ENCODE data around the gene ARHGAP26. TPM values are rescaled to one million over a fixed set of nuclear protein-coding genes. Genes with fewer than 3 reads are reported as not detected.

Gene ARHGAP26
- polyA plus RNA-seq, 1 donor from 2014 or later = 0.83 TPM

GRCh38 chr5:143113461-143113860, 343.3 kb downstream of the ARHGAP26 start:
- Histone ChIP-seq H3K27me3 (ENCODE audit: insufficient read depth, low read depth, low read length) (no peaks in the 10 kb centered on the region), H3K9me2 (ENCODE audit: insufficient read depth, low read length) (no peaks in the 10 kb centered on the region), H3K9me3 (ENCODE audit: low read length) (no peaks in the 10 kb centered on the region), H4K20me1 (ENCODE audit: insufficient read depth) (no peaks in the 10 kb centered on the region), H2AFZ (ENCODE audit: low read depth, low read length) (no peak overlapping the region), H3K4me2 (ENCODE audit: low read length) (no peak overlapping the region), H3K4me3 (ENCODE audit: low read length) (no peak overlapping the region), H3K27ac (ENCODE audit: low read length) (no peak overlapping the region), H3K36me3 (ENCODE audit: insufficient read depth, low read length) (no peaks in the 10 kb centered on the region), H3K79me2 (replicated peaks; ENCODE audit: insufficient read depth, low read length) (no peaks in the 10 kb centered on the region), H3K9ac (ENCODE audit: low read length) (no peak overlapping the region), H3F3A (ENCODE audit: insufficient read depth, low read length, poor library complexity, severe bottlenecking) (no peaks in the 10 kb centered on the region)
- TF ChIP-seq EZH2 (IDR thresholded peaks at IDR 0.05; ENCODE audit: borderline replicate concordance, insufficient read depth, low read length, poor library complexity, severe bottlenecking) = no peak
- TF ChIP-seq EP300 (conservative IDR thresholded peaks at IDR 0.05; ENCODE audit: poor library complexity, severe bottlenecking) = no peak
- no peak for TF ChIP-seq RAD21 (conservative IDR thresholded peaks at IDR 0.05)
- TF ChIP-seq POLR2AphosphoS5 (IDR thresholded peaks at IDR 0.05) = no peak
- TF ChIP-seq, protein P1, sequence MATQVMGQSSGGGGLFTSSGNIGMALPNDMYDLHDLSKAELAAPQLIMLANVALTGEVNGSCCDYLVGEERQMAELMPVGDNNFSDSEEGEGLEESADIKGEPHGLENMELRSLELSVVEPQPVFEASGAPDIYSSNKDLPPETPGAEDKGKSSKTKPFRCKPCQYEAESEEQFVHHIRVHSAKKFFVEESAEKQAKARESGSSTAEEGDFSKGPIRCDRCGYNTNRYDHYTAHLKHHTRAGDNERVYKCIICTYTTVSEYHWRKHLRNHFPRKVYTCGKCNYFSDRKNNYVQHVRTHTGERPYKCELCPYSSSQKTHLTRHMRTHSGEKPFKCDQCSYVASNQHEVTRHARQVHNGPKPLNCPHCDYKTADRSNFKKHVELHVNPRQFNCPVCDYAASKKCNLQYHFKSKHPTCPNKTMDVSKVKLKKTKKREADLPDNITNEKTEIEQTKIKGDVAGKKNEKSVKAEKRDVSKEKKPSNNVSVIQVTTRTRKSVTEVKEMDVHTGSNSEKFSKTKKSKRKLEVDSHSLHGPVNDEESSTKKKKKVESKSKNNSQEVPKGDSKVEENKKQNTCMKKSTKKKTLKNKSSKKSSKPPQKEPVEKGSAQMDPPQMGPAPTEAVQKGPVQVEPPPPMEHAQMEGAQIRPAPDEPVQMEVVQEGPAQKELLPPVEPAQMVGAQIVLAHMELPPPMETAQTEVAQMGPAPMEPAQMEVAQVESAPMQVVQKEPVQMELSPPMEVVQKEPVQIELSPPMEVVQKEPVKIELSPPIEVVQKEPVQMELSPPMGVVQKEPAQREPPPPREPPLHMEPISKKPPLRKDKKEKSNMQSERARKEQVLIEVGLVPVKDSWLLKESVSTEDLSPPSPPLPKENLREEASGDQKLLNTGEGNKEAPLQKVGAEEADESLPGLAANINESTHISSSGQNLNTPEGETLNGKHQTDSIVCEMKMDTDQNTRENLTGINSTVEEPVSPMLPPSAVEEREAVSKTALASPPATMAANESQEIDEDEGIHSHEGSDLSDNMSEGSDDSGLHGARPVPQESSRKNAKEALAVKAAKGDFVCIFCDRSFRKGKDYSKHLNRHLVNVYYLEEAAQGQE (IDR thresholded peaks at IDR 0.05; ENCODE audit: borderline replicate concordance) = no peak
- no peak for TF ChIP-seq SMC3 (conservative IDR thresholded peaks at IDR 0.05; ENCODE audit: poor library complexity)

GRCh38 chr5:143114481-143114880, 344.3 kb downstream of the ARHGAP26 start:
- H3K4me3 ChIP-seq (ENCODE audit: low read length) = no peak overlapping the region
- H3K9me2 ChIP-seq (ENCODE audit: insufficient read depth, low read length) = no peaks in the 10 kb centered on the region
- no peaks in the 10 kb centered on the region for H4K20me1 ChIP-seq (ENCODE audit: insufficient read depth)
- H3K27me3 ChIP-seq (ENCODE audit: insufficient read depth, low read depth, low read length) = no peaks in the 10 kb centered on the region
- H3K4me2 ChIP-seq (ENCODE audit: low read length) = no peak overlapping the region
- no peak for TF ChIP-seq CTCF (IDR thresholded peaks at IDR 0.05; ENCODE audit: poor library complexity, severe bottlenecking)
- no peak overlapping the region for H3K9ac ChIP-seq (ENCODE audit: low read length)
- H3K27ac ChIP-seq (ENCODE audit: low read length) = no peak overlapping the region
- H3F3A ChIP-seq (ENCODE audit: insufficient read depth, low read length, poor library complexity, severe bottlenecking) = no peaks in the 10 kb centered on the region
- no peak overlapping the region for H2AFZ ChIP-seq (ENCODE audit: low read depth, low read length)
- H3K36me3 ChIP-seq (ENCODE audit: insufficient read depth, low read length) = no peaks in the 10 kb centered on the region
- H3K79me2 ChIP-seq (replicated peaks; ENCODE audit: insufficient read depth, low read length) = no peaks in the 10 kb centered on the region
- no peaks in the 10 kb centered on the region for H3K9me3 ChIP-seq (ENCODE audit: low read length)

- H3K27me3 ChIP-seq (ENCODE audit: insufficient read depth, low read depth, low read length) = no peaks in the 10 kb centered on the region
- H3K9me3 ChIP-seq (ENCODE audit: low read length) = no peaks in the 10 kb centered on the region
- H3K4me3 ChIP-seq (ENCODE audit: low read length) = no peak overlapping the region
- TF ChIP-seq SMC3 (conservative IDR thresholded peaks at IDR 0.05; ENCODE audit: poor library complexity) = no peak
- TF ChIP-seq CTCF (IDR thresholded peaks at IDR 0.05; ENCODE audit: poor library complexity, severe bottlenecking) = no peak
- TF ChIP-seq, protein P1 (IDR thresholded peaks at IDR 0.05; ENCODE audit: borderline replicate concordance) = no peak
- TF ChIP-seq MXI1 (conservative IDR thresholded peaks at IDR 0.05; ENCODE audit: poor library complexity, severe bottlenecking) = no peak
- no peak for TF ChIP-seq TAF1 (IDR thresholded peaks at IDR 0.05; ENCODE audit: low read depth)
- no peak for TF ChIP-seq RAD21 (conservative IDR thresholded peaks at IDR 0.05)
- no peak for TF ChIP-seq EP300 (conservative IDR thresholded peaks at IDR 0.05; ENCODE audit: poor library complexity, severe bottlenecking)
- no peak for TF ChIP-seq EZH2 (IDR thresholded peaks at IDR 0.05; ENCODE audit: borderline replicate concordance, insufficient read depth, low read length, poor library complexity, severe bottlenecking)
- no peak for TF ChIP-seq POLR2AphosphoS5 (IDR thresholded peaks at IDR 0.05)
- no peak overlapping the region for H3K27ac ChIP-seq (ENCODE audit: low read length)
- no peak overlapping the region for H3K9ac ChIP-seq (ENCODE audit: low read length)
- no peak overlapping the region for H2AFZ ChIP-seq (ENCODE audit: low read depth, low read length)
- no peaks in the 10 kb centered on the region for H3F3A ChIP-seq (ENCODE audit: insufficient read depth, low read length, poor library complexity, severe bottlenecking)
- no peaks in the 10 kb centered on the region for H4K20me1 ChIP-seq (ENCODE audit: insufficient read depth)
- no peaks in the 10 kb centered on the region for H3K36me3 ChIP-seq (ENCODE audit: insufficient read depth, low read length)
- H3K4me2 ChIP-seq (ENCODE audit: low read length) = no peak overlapping the region
- no peaks in the 10 kb centered on the region for H3K79me2 ChIP-seq (replicated peaks; ENCODE audit: insufficient read depth, low read length)
- no peaks in the 10 kb centered on the region for H3K9me2 ChIP-seq (ENCODE audit: insufficient read depth, low read length)
Measured at GRCh38 chr5:143115381-143115780, 345.2 kb downstream of the ARHGAP26 start.
